KMS-11 (cell line): Measurements from ENCODE around the gene PDE6B.

ENCODE experiments used
- H2AFZ ChIP-seq: fragments of 200-600 bp; sonication (generic); 2 replicates; pipeline ENCODE4 v1.6.1; 2016; ENCODE audit warnings: antibody characterized with exemption, mixed run types, low read depth
- H3K27ac ChIP-seq: fragments of 200-600 bp; sonication (generic); 2 replicates; pipeline ENCODE4 v1.6.1; 2016; ENCODE audit warnings: mild to moderate bottlenecking, mixed run types
- H3K27me3 ChIP-seq: fragments of 200-600 bp; sonication (generic); 2 replicates; pipeline ENCODE4 v1.6.1; 2017; ENCODE audit warnings: mild to moderate bottlenecking, low read depth, mixed run types, moderate library complexity; ENCODE audit not compliant: insufficient read depth
- H3K36me3 ChIP-seq: fragments of 200-600 bp; sonication (generic); 2 replicates; pipeline ENCODE4 v1.6.1; 2017; ENCODE audit warnings: mild to moderate bottlenecking, mixed run types; ENCODE audit not compliant: insufficient read depth
- H3K4me1 ChIP-seq: fragments of 200-600 bp; sonication (generic); 2 replicates; pipeline ENCODE4 v1.6.1; 2016; ENCODE audit warnings: mild to moderate bottlenecking, low read depth, mixed run types; ENCODE audit not compliant: poor library complexity, severe bottlenecking
- H3K4me2 ChIP-seq: fragments of 200-600 bp; sonication (generic); 2 replicates; pipeline ENCODE4 v1.7.0; 2016; ENCODE audit warnings: mild to moderate bottlenecking, mixed run types
- H3K4me3 ChIP-seq: fragments of 200-600 bp; sonication (generic); IDR thresholded peaks from 2 replicates; pipeline ENCODE4 v1.6.1; 2017; ENCODE audit warnings: low read depth, low read length, mixed read lengths; ENCODE audit not compliant: insufficient read depth
- H3K79me2 ChIP-seq: fragments of 200-600 bp; sonication (generic); 2 replicates; pipeline ENCODE4 v1.6.1; 2016; ENCODE audit warnings: low read depth, mixed run types; ENCODE audit not compliant: insufficient read depth
- H3K9ac ChIP-seq: fragments of 200-600 bp; sonication (generic); 2 replicates; pipeline ENCODE4 v1.6.1; 2016; ENCODE audit warnings: mild to moderate bottlenecking, mixed run types
- H4K20me1 ChIP-seq: fragments of 200-600 bp; sonication (generic); 2 replicates; pipeline ENCODE4 v1.6.1; 2016; ENCODE audit warnings: mild to moderate bottlenecking, mixed run types; ENCODE audit not compliant: insufficient read depth
- CTCF ChIP-seq: fragments of 200-600 bp; sonication (generic); conservative IDR thresholded peaks from 2 replicates; pipeline ENCODE4 v1.6.1; 2017; ENCODE audit warnings: low read depth, mild to moderate bottlenecking, antibody characterized with exemption, low read length, moderate library complexity, mixed read lengths

PDE6B gene

GRCh38 chr4:679104-679481 is 53.7 kb downstream of the PDE6B start:
- Histone ChIP-seq H3K27ac (no peak overlapping the region), H2AFZ (no peak overlapping the region), H3K27me3 (no peaks in the 10 kb centered on the region), H3K4me1 (peaks cover 3% of the 10 kb centered on the region), H4K20me1 (no peaks in the 10 kb centered on the region), H3K9ac (no peak overlapping the region), H3K4me2 (no peak overlapping the region), H3K4me3 (no peak overlapping the region), H3K36me3 (no peaks in the 10 kb centered on the region), H3K79me2 (no peaks in the 10 kb centered on the region)
- TF ChIP-seq CTCF = no peak

GRCh38 chr4:679629-680028 is 54.3 kb downstream of the PDE6B start:
- H3K36me3 ChIP-seq = no peaks in the 10 kb centered on the region
- no peak overlapping the region for H2AFZ ChIP-seq
- no peaks in the 10 kb centered on the region for H4K20me1 ChIP-seq
- no peaks in the 10 kb centered on the region for H3K27me3 ChIP-seq
- no peak overlapping the region for H3K9ac ChIP-seq
- H3K4me2 ChIP-seq = no peak overlapping the region
- peaks cover 3% of the 10 kb centered on the region for H3K4me1 ChIP-seq
- no peaks in the 10 kb centered on the region for H3K79me2 ChIP-seq
- no peak for TF ChIP-seq CTCF
- no peak overlapping the region for H3K27ac ChIP-seq
- H3K4me3 ChIP-seq = no peak overlapping the region

DNA sequence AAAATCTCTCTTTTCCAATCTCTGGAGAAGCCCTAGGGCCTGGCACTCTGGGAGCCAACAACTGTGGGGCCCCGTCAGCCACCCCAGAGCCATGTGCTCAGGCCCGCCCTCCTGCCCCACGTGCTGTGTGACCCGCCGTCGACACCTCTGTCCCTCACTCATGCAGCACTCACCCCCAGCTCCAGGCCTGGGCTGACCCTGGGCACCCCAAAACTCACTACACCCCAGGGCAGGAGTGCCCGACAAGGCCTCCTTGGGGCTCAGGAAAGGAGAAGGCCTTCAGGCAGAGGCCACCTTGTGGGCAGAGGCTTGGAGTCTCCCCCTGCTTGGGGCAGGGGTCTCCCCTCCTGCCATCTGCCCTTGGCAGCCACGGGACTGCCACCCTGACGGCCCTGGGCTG is 54.7 kb downstream of the PDE6B start:
- Histone ChIP-seq H3K4me2 (no peak overlapping the region), H3K36me3 (no peaks in the 10 kb centered on the region), H3K4me1 (peaks cover 3% of the 10 kb centered on the region), H3K27ac (no peak overlapping the region), H4K20me1 (no peaks in the 10 kb centered on the region), H3K27me3 (no peaks in the 10 kb centered on the region), H3K79me2 (no peaks in the 10 kb centered on the region), H3K9ac (no peak overlapping the region), H3K4me3 (no peak overlapping the region), H2AFZ (no peak overlapping the region)
- TF ChIP-seq CTCF = no peak

DNA sequence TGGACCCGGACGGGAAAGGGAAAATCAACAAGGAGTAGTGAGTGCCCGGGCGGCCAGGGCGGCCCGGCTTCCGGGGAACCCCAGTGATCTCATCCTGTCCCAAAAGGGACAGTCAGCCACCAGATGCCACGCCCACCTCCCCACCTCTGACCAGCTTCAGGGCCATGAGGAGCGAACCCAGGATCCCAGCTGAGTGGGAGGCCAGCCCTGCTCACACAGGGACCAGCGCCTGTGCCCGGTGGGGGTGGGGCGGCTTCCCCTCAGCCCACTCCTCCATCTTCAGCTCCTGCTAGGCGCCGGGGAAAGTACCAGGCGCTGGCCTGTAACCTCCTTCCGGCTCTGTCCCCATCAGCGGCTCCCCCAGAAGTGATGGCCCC is 55.2 kb downstream of the PDE6B start:
- Histone ChIP-seq H4K20me1 (no peaks in the 10 kb centered on the region), H3K79me2 (no peaks in the 10 kb centered on the region), H3K9ac (no peak overlapping the region), H3K4me1 (peaks cover 3% of the 10 kb centered on the region), H3K27ac (no peak overlapping the region), H3K4me2 (no peak overlapping the region), H3K36me3 (no peaks in the 10 kb centered on the region), H3K4me3 (no peak overlapping the region), H3K27me3 (no peaks in the 10 kb centered on the region), H2AFZ (no peak overlapping the region)
- TF ChIP-seq CTCF = no peak
